ENCODE results near the gene NEK11.
A peak's percentile ranks its signal among the peaks of the same experiment; 100 is the strongest.
"Not testable (repeated sequence)": the region's sequence is repeated elsewhere in the genome, so short reads cannot be mapped to it uniquely, and the experiment has no call there.

Gene NEK11

GRCh38 chr3:131020122-131020693, 6.5 kb upstream of the NEK11 start:
- FAIRE-seq (no peak), DNase-seq (ENCODE audit: insufficient read length, low spot score) (no peak)
- no peak for TF ChIP-seq POLR2A (IDR thresholded peaks at IDR 0.05; ENCODE audit: low read depth, low read length)

GRCh38 chr3:131025539-131025938, 1.1 kb upstream of the NEK11 start:
- FAIRE-seq = peak; percentile 6

DNA sequence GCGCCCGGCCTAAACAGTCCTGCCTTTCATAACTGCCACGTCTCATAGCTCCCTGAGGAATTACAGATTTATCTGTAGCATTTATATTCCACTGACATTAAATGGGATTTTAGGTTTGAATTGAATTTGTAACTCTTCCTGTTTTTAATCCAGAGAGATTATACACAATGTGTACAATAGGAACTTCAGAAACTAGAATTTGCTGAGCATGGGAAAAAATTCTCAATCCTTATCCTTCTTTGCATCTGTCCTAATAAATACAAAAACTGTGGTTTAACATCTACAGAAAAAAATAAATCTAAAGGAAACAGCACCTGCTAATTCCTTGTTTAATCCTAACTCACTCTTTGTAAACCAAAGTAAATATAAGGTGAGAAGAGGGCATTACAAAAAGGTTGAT, 2.2 kb downstream of the NEK11 start:
- FAIRE-seq = no peak
- no peak for DNase-seq (ENCODE audit: insufficient read length, low spot score)
- TF ChIP-seq POLR2A (IDR thresholded peaks at IDR 0.05; ENCODE audit: low read depth, low read length) = no peak

More at GRCh38 chr3:131025539-131025938, 1.1 kb upstream of the NEK11 start:
- TF ChIP-seq POLR2A (IDR thresholded peaks at IDR 0.05; ENCODE audit: low read depth, low read length) = no peak
- DNase-seq (ENCODE audit: insufficient read length, low spot score) = no peak

GRCh38 chr3:131031660-131032059, 5.0 kb downstream of the NEK11 start:
- no peak for TF ChIP-seq POLR2A (IDR thresholded peaks at IDR 0.05; ENCODE audit: low read depth, low read length)
- no peak for FAIRE-seq
- no peak for DNase-seq (ENCODE audit: insufficient read length, low spot score)

DNA sequence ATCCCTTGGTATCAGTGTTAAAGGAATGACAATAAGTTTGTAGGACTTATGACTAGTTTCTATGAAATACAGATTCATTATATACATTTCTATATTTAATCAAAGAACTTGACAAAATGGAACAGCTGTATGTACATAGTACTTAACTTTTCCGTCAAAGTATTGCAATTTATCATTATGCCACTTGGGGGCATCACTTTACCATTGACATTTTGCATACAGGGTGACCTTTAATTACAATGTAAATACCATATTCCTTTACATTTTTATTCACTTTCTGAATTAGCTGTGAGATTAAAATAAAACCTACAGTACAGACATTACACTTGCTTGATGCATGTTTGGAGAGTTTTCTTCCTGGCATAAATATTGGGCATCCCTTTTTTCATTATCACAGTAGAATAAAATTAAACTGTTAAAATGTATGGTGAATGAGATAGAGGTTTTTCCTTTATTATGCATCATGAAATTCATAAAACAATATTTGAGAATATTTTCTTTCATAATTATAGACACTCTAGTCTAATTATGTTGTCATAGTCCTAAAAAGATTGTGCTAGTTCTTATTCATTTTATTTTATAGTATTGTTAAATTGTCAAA, 6.9 kb downstream of the NEK11 start:
- no peak for TF ChIP-seq POLR2A (IDR thresholded peaks at IDR 0.05; ENCODE audit: low read depth, low read length)
- peak; percentile 64 for FAIRE-seq
- DNase-seq (ENCODE audit: insufficient read length, low spot score) = no peak

- TF ChIP-seq POLR2A (IDR thresholded peaks at IDR 0.05; ENCODE audit: low read depth, low read length) = no peak
- peak; percentile 86 for FAIRE-seq
- DNase-seq (ENCODE audit: insufficient read length, low spot score) = peak; percentile 33
These were observed 9.6 kb downstream of the NEK11 start for GRCh38 chr3:131036200-131036816.

DNA sequence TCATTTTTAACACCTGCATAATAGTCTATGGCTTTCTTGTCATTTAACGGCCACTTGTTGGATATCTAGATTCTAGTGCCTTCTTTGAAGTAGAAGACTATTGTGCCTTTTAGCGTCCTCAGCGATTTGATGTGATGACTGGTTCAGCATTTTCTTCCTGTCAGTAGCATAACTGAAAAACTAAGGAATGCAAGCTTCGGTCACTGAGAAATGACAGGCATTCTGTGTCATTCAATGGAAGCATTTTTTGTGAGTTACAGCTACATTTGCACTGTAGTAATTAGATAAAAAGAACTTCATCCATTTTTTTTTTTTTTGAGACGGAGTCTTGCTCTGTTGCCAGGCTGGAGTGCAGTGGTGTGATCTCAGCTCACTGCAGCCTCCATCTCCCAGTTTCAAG, 10.3 kb downstream of the NEK11 start:
- FAIRE-seq = no peak
- no peak for DNase-seq (ENCODE audit: insufficient read length, low spot score)
- TF ChIP-seq POLR2A (IDR thresholded peaks at IDR 0.05; ENCODE audit: low read depth, low read length) = no peak

GRCh38 chr3:131038326-131038725, 11.6 kb downstream of the NEK11 start:
- TF ChIP-seq POLR2A (IDR thresholded peaks at IDR 0.05; ENCODE audit: low read depth, low read length) = no peak
- DNase-seq (ENCODE audit: insufficient read length, low spot score) (no peak), FAIRE-seq (no peak)

DNA sequence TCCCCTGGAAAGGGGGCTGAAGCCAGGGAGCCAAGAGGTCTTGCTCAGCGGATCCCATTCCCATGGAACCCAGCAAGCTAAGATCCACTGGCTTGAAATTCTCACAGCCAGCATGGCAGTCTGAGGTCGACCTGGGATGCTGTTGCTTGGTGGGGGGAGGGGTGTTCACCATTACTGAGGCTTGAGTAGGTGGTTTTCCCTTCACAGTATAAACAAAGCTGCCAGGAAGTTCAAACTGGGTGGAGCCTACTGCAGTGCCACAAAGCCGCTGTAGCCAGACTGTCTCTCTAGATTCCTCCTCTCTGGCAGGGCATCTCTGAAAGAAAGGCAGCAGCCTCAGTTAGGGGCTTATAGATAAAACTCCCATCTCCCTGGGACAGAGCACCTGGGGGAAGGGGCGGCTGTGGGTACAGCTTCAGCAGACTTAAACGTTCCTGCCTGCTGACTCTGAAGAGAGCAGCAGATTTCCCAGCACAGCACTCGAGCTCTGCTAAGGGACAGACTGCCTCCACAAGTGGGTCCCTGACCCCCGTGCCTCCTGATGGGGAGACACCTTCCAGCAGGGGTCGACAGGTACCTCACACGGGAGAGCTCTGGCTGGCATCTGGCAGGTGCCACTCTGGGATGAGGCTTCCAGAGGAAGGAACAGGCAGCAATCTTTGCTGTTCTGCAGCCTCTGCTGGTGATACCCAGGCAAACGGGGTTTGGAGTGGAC, 15.8 kb downstream of the NEK11 start:
- FAIRE-seq; DNase-seq (ENCODE audit: insufficient read length, low spot score): not testable (repeated sequence)

DNA sequence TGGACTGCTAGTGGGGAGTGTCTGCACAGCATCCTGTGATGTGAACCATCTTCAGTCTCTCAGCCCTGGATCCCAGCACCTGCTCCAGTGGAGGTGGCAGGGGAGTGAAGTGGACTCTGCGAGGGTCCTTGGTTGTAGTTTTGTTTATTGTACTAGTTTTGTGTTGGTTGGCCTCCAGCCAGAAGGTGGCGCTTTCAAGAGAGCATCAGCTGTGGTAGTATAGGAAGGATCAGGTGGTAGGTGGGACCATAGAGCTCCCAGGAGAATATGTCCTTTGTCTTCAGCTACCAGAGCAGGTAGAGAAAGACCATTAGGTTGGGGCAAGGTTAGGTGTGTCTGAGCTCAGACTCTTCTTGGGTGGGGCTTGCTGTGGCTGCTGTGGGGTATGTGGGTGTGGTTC, 20.9 kb downstream of the NEK11 start:
- FAIRE-seq (no peak), DNase-seq (ENCODE audit: insufficient read length, low spot score) (no peak)
- TF ChIP-seq POLR2A (IDR thresholded peaks at IDR 0.05; ENCODE audit: low read depth, low read length) = no peak

GRCh38 chr3:131048030-131048429, 21.4 kb downstream of the NEK11 start:
- TF ChIP-seq POLR2A (IDR thresholded peaks at IDR 0.05; ENCODE audit: low read depth, low read length) = no peak
- no peak for FAIRE-seq

DNA sequence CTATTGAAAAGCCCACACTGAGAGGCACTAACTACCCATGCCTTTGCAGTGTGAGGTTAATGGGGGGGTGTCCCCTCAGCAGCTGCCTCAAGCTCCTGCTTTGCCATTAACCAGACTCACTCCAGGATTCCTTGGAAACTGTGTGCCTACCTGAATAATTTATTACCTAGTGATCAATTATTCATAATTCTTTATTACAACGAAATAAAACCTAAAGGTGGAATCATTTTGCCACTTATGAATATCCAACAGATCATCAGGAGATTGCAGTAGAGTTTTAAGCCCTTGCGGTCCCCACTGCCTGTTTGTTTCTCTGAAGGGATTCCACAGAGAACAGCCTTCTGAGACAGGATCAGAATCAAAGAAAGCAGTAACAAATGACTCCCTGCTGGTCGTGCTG, 23.3 kb downstream of the NEK11 start:
- no peak for FAIRE-seq
- no peak for DNase-seq (ENCODE audit: insufficient read length, low spot score)
- no peak for TF ChIP-seq POLR2A (IDR thresholded peaks at IDR 0.05; ENCODE audit: low read depth, low read length)

More at GRCh38 chr3:131048030-131048429, 21.4 kb downstream of the NEK11 start:
- no peak for DNase-seq (ENCODE audit: insufficient read length, low spot score)

DNA sequence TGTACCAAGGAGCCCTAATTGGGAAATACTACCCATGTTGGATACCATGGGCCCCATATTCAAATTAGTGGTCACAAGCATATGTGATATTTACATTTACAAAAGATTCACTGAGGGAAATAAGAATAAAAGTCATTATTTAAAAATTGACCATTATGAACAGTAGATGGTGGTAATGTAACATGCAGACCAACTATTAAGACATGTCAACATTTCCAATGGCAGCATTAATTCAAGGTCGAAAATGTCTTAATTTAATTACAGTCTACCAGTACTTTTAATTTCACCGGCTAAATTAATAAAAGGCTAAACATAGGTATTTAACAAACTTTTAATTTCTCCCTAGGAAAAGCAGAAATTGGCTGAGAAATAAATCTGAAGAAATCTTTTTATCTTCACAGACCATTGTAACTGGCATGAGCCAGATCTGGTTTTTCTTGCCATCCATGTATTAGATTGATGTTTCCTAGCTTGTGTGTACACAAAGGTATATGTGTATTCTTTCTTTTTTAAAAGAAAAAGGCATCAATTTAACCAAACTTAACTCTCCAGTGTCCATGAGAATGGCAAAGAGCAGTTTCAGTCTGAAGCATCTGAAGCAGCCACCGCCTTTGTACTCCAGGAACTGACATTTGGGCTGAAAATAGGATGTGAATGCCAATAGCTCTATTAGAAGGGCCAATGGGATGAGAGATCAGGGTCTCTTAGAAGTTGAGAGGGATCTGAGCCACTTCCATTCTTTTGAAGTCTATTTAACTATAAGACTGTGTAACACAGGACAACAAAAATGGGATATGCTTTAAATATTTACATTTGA, 26.6 kb downstream of the NEK11 start:
- no peak for DNase-seq (ENCODE audit: insufficient read length, low spot score)
- TF ChIP-seq POLR2A (IDR thresholded peaks at IDR 0.05; ENCODE audit: low read depth, low read length) = no peak
- FAIRE-seq = no peak

- DNase-seq (ENCODE audit: insufficient read length, low spot score) = no peak
- TF ChIP-seq POLR2A (IDR thresholded peaks at IDR 0.05; ENCODE audit: low read depth, low read length) = no peak
- FAIRE-seq = no peak
These were observed 41.3 kb downstream of the NEK11 start for GRCh38 chr3:131067983-131068382.
